GM04504 (cell line): ENCODE data around the gene RUNX1.

Experiments used
- DNase-seq: peaks from one replicate; pipeline ENCODE4 v3.0.0-alpha.2; 2012; ENCODE audit warnings: low read depth

RUNX1 gene

DNA sequence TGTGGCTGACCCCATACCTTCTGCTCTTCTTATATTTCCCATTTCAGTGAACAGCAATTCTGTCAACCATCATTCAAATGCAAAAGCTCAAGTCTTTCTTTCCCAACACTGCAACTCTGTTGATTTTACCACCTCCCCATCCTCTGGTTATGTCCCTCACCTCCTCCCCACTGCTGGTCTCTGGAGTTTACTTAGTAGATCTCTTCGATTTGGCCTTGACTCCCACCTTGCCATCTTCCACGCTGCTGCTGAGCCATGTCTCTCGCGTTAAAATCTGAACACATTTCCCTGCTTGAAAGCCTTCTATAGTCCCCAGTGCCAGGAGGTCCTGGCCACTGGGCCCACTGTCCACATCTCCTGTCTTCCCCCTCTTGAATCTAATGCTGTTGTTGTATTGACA, 125.5 kb downstream of the RUNX1 start:
- DNase-seq, result no peak

DNA sequence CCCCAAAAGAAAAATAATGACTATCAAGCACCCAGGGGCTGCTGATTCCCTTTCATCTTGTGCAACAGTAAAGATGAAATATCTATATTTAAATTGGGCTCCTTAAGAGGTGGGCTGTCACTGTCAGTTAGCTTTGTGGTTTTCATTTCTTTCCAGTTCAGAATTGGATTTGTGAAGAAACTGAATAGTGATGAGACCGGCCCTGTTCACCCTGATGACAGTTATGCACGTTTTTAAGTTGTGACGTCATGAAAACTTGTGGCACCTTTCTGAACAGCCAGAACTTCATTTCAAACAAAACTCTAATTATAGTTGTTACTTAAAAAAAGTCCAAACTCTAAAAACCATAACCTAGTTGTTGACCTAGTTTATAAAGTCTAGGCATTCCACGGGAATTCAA, 125.9 kb downstream of the RUNX1 start:
- DNase-seq, result no peak

DNA sequence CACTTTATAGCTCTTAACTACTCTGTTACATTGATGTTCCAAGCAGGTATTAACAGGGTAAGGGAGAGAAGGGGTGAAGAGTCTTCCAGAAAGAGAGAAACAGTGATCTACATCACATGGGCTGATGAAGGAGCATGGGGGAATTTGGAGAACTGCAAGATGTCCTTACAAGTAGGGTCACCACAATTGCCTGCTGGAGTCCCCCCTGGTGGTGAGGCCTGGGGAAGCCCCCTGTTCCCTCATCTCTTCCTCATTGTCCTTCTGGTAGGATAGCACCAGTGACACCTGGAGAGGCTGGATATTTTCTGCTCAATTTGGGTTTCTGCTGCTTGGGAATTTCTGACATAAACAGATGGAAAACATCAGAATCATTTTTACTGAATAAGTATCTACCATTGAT, 126.6 kb downstream of the RUNX1 start:
- no peak for DNase-seq

DNA sequence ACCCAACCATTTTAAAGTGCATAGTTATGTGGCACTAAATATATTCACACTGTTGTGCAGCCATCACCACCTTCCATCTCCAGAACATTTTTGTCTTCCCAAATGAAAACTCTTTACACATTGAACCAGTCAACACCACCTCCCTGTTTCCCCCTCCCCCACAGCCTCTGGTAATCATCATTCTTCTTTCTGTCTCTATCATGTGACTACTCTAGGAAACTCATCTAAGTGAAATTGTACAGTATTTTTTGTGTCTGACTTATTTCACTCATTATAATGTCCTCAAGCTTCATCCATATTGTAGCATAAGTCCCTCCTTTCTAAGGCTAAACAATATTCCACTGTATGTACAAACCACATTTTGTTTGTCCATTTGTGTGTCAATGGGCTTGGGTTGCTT, 128.0 kb downstream of the RUNX1 start:
- no peak for DNase-seq

DNA sequence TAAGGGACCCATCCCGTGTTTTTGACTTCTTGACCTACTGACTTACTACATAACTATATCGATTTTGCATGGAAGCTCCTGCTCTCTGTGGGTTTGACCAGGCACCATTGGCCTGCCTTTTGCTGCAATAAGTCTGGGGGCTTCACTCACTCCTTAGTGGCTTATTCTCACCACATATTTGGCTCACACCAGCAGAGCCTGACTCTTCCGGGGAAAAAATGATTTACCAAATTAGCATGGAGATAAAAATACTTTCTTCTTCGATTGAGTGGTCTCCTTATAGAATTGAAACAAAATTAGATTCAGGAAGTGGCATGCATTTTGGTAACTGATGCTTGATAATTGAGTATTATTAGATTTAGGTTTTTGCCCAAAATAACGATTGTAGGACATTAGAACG, 129.7 kb downstream of the RUNX1 start:
- no peak for DNase-seq

DNA sequence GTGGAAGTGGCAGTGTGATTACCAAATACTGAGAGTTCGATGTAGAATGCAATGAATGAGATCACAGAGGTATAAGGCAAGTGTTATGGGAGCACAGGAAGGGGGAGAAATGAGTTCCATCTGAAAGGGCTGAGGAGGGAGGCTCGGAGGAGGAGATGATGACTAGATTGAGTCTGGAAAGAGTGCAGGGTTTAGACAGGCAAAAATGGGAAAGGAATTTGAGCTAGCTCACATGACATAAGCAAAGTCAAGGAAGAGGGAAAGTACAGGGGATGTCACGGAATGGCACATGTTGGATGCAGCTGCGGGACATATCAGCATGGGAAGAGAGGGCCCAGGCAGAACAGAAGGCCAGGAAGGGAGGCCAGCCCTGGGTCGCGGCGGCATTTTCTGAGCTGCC, 132.7 kb downstream of the RUNX1 start:
- peak; percentile 76 for DNase-seq

DNA sequence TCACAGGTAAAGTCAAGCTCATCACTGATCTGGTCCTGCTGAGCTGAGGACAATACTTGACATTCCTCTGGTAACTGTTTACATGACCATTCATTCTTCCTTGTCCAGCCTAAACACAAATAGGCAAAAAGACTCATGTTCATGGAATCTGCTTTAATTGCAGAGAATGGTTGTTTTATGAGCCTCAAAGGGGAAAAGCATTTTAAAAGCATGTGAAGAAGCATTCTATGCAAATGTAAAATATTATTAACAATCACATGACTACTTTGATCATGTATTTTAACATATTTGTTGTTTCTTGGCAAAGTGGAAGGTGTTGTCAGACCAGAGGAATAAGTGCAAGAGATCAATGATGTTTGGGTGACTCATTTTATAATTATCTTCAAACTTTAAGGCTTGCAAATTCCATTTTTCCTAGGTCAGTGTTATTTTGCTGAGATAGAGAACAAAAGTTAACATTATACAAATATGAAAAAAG, 133.7 kb downstream of the RUNX1 start:
- no peak for DNase-seq

DNA sequence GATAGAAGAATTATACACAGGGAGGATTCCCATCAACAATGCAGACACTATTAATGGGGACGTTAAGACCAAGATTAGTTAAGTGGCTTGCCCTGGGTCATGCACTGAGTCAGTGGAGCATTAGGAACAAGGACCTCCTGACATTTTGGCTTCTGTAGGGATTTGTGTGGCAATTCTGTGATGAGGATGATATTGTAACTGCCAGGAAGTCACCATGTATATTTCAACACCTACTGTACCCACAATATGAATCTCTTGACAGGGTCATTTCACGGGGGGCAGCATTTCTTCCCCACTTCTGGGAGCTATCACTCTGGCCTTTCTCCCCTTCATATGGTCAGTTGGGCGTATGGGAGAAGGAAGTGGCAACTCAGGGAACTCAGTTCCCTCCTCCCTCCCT, 134.9 kb downstream of the RUNX1 start:
- no peak for DNase-seq

DNA sequence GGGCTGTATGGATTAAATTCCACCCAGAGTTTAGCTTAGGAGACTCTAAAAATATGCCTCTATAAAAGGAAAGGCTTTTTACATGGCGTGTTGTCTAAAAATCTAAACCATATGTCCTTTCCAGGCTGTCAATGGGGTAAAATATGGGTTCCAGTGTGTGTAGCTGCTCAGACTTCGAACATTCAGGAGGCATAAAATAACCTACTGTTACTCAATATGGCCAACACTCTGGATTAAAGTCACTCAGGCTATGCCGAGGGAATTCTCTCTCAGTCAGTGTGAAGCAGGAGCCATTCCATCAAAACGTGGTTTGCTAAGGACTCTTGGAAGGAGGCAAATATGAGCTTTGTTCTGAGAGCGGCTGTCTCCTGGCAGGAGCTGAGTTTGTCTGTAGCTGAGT, 135.3 kb downstream of the RUNX1 start:
- DNase-seq, result peak; percentile 76

DNA sequence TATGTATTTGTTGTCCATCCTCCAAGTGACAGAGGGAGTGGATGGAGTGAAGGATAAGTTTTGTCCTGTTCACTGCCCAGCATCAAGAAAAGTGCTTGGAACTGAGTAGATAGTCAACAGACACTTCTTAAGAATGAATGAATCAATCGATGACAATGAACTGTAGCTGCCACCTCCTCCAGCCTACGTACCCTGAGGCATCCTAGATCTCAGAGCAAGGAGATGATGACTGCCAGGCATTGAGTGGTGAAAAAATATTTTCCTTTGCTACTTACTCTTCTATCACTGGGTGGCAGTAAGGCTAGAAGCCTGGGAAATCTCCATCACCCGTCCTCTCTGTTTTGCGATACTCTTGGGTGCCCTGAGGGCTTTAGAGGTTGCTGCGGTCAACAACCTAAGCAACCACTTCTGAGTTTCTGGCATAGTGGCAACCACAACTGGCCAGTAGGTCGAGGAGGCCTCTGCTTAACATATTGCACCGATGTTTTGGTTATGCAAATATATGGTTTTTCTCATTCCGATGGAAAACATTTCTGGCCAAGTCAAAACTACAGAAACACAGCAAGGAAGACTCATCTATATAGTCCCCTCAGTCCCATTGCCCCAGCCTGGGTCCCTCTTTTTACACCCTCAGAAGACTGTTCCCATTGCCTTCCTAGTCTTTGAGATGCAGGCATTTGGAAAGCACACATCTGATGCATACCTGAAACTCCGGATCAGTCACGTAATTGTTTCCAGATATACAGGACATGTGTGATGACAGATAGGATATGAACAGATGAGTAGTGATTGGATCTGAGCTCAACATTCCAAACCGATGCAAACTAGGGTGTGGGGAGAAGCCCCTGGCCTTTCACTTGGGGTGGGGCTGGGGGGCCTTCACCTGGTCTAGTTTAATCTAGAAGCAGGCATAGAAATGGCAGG, 136.8 kb downstream of the RUNX1 start:
- no peak for DNase-seq

DNA sequence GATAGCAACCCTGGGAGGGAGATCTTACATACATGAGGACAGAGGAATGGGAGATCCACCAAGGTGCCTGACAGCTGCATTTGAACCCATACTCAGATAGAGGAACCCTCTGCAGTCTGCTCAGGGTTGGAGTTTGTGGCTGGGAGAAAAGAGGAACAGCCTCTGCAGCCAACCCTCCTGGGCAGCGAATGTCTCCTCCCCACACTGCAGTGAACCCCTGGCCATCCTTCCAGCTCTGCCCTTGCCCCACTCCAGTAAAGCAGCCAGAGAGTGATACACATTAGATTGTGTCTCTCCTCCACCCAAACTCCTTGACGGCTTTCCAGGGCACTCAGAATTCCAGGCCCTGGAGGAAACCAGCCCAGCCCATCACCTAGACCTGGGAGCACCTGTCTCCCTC, 137.7 kb downstream of the RUNX1 start:
- DNase-seq, result no peak

DNA sequence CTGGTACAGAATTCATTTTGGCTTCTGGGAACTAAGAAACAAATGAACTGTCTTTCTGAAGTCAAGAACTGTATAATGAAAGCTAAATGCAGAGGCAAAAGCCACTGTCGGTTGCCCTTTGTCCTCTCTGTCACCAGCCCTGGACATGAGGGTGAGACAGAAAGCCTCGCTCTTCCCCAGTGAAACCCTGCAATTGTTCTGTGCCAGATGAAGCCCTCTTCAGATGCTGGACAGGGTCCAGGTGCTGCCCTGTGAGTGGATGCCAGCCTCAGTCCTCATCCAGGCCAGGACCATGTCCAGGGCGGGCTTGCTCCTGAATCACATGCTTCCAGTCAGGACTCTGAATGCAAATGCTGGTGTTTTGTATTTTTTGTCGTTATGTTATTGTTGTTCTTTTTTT, 138.7 kb downstream of the RUNX1 start:
- DNase-seq, result no peak

DNA sequence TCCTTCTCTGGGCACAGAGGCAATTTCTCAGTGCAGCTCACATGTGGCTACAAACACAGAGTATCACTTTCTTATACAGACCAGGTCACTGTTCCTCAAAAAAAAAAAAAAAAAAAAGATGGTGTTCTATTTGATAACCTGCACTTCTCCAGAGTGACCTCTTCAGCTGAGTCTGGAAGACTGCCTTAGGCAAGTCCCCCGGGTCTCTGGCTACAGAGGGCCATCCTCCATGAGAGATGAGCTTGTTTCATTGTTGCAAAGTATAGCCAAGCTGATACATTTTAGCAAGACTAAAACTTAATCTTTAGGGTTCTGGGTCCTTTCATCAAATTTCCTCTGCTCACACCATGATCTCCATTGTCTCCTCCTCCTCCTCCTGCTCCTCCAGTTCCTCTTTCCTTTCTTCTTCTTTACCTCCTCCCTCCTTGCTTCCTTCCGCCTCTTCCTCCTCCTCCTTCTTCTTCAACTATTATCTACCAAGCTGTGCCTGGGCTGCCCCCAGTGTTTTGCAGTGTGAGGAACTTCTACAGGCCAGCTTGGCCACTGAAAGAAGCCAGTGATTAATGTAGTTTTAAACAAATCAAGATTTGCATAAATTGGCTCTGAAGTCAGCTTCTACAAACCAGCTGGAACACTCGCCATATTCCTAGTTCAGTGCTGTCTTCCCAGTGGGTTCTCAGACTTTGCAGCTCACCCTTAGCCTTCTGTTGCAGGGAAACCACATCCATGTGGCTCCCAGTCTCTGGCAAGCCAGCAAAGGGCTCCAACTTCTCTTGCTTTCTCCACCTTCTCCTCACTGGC, 139.4 kb downstream of the RUNX1 start:
- no peak for DNase-seq

DNA sequence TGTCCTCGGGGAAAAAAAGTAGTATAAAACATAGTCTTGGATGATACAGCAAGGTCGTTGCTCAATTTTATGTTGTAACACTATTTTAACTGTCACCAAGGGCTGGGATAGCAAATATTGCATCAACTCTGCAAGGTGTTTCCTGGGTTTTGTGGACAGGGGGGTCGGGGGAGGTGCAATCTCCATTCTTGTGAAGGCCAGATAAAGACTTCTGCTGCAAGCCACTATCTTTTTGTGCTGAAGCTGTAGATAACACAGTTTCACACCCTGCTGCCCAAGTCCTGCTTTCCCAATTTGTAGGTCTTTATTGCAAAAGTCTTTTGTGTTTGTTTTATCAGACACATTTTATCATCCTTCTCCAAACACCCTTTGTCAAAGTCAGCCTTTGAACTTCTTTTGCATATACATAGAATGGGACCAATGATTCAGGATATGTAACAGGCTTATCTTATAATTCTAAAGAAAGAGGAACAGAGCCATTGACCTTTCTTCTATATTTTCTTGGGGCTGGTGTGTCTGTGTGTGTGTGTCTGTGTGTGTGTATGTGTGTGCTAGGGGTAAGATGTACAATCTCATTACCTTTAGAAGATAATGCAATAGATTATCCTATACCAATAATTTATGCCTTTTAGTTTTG, 140.6 kb downstream of the RUNX1 start:
- DNase-seq, result no peak

DNA sequence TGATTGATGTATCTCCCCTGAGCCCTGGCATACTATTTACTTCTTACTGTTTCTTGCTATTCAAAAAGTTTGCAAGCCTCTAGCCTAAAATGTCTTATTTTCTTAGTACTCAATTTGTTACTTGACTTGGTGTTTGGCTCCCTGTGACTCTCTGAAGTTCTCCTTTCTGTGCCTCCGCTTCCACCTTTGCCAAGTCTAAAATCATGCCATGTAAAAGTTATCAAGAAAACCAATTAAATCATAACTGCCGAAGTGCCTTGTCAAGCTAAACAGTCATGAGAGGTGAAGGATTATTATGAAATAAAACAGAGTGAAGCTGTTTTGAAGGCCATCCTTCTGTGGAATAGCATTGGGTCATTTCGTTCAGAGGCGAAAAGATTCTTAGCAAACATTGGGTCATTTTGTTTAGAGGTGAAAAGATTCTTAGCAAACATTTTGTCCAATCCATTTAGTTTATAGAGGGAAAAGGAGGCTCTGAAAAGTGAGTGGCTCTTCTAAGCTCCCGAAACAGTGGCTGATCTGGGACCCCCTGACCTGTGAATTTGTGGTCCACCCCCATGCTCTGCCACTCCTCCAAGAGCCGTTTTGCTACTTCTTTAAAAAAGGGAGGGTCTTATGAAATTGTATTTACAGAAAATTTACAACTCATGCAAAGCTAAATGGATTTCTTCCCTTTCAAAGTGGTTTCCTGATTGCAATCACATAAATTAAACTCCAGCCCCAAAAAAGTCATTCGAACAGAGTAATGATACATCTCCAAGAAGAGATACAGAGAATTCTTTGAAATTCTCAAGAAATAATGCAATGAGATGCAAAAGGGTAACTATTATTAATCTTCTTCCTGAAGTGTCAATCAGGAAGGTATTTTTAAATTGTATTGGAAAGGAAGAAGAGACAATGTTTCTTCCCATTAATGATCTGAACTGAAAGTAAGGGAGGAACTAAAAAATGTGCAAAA, 141.4 kb downstream of the RUNX1 start:
- DNase-seq, result no peak

DNA sequence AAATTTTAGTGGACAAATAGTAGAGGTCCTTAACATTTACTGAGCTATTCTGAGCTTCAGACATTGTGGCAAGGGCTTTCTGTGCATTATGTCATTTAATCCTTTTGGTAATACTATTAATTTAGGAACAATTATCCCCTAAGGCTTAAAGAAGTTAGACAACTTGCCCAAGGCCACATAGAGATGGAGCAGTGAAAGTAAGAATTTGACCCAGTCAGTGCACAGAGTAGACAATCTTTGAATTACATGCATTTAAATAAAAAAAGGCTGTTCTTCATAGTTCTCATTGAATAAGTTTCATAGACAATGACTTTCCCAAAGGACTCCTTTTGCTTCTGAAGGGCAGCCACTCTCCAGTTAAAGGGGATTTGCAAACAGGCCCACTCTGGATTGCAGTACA, 142.7 kb downstream of the RUNX1 start:
- no peak for DNase-seq

DNA sequence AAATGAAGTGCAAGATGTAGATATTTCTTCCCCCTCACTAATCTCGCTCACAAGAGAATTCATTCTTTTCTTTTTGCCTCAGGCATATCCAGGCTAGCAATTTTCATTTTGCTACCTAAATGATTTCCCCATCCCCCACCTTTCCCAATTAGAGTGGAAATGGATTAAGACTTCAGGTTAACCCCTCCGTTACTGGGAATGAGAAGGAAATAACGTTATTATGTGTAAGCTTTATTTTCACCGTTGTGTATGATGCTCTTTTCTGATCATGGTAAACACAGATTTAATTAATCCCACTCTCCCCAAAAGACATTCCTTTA, 143.9 kb downstream of the RUNX1 start:
- no peak for DNase-seq

DNA sequence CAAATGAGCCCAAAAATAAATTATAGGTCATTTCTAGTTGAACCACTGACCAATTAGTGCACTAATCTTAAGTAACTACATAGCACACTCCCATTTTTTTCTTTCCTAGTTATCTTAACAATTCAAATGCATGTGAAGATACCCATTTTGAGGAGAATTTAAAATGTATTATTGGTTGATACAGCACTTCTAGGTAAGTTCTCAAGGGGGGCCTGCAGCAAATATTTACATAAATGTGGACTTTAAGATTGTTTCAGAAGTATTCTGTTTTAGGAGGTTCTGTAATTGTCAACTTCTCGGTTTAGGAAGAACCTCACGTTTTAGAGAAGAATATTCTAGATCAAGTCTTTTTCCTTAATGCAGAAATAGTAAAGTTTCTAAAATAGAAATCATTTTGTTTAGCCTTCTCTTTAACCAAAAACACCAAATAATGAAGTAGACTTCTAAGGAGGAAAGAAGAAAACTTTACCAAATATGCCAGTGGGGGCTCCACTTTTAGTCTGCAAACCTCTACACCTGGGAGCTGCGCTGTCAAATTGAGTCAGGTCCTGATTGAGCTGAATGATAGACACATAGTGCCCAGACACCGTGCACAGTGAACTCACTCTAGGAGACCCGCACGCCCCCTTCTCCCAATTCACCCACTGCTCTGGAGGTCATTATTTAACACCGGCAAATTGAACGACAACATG, 144.4 kb downstream of the RUNX1 start:
- no peak for DNase-seq

DNA sequence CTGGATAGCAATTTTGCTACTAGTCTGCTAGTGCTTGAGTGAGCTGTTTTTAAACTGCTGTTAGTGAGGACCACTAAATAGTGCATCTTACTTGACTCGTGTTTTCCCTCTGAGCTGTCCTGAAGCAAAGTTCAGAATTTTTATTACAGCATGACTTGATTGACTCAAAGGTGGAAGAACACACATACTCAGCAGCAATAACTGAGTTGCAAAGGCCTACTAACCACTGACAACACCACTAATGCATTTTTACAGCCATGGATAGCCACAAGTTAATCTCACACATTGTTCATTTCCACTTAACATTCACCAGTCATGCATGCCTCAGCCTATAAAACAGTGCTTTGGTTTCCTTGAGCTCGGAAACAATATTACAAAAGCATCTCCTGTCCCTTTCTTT, 148.7 kb downstream of the RUNX1 start:
- DNase-seq, result no peak

DNA sequence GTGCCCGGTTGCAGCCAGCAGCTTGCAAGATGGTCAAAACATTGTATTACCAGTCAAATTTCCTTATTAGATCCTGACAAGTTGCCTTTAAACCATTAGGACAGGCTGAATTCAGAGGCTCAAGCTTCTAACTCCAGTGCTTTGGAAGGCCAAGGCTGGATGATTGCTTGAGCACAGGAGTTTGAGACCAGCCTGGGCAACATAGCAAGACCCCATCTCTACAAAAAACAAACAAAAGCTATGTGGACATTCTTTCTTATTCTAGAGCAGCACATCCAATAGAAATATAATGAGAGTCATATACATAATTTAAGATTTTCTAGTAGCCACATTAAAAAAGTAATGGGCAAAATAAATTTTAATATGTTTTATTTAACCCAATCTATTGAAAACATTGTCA, 149.3 kb downstream of the RUNX1 start:
- no peak for DNase-seq

DNA sequence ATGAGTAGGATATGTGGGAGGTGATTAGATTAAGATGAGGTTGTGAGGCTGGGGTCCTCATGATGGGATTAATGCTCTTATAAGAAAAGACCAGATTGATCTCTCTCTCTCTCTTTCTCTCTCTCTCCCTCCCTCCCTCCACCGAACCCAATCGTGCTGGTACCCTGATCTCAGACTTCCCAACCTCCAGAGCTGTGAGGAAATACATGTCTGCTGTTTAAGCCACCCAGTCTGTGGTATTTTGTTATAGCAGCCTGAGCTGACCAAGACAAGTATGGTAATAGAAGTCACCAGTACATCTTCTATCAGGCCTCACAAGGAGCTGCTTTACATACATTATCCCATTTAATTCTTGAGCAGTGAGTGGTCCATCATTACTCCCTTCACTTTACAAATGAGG, 149.8 kb downstream of the RUNX1 start:
- no peak for DNase-seq
